ENCODE measurements around the gene SEC14L1. TPM values are rescaled to one million over a fixed set of nuclear protein-coding genes. Genes with fewer than 3 reads are reported as not detected.

The SEC14L1 gene
- total RNA-seq, 1 experiment from 2014 or later, result 78.6 TPM

DNA sequence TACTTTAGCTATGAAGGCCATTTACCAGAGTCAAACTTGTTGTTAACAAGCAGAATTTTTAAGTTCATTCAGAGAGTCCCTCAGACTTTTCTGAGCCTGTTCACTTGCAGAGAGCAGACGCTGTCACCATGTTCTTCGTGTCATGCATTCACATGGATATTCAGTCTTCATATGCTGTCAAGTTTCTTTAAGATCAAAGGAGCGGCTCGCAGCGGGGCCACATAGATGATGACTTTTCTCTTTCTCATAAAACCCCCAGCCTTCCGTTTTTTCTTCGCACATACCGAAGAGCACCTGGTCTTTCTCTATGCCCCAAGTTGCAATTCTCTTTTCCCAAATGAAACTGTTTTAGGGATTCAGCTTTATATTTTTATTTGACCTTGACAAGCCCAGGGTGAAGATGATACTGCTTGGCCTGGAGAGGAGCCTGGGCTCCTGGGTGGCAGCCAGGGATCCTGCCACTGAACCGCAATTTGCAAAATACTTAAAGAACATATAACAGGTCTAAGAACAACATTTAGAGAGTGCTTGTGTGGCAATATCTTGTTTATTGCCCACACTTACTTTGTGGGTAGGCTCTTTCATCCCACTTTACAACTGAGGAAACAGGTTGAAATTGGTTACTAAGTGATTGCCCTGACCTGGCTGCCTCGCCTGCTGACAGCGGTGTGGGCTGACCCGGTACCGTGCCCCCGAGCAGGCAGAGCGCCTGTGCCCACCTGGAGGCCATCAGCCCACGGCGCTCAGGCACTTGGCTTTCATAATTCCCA is 22.9 kb downstream of the SEC14L1 start:
- Histone ChIP-seq H3K4me1 (ENCODE audit: insufficient read depth, low read length, poor library complexity, severe bottlenecking) (peaks cover 25% of the 10 kb centered on the region), H3K4me3 (ENCODE audit: low read depth, low read length, poor library complexity, severe bottlenecking) (no peak overlapping the region), H3K27me3 (replicated peaks; ENCODE audit: insufficient read depth, low read depth, low read length, poor library complexity) (no peaks in the 10 kb centered on the region), H3K27ac (ENCODE audit: low read depth, low read length, poor library complexity, severe bottlenecking) (no peak overlapping the region), H3K36me3 (ENCODE audit: insufficient read depth, low read length, poor library complexity, severe bottlenecking) (no peaks in the 10 kb centered on the region), H3K9me3 (ENCODE audit: low read depth, low read length, poor library complexity, severe bottlenecking) (peaks cover 21% of the 10 kb centered on the region)
- ChIA-PET POLR2A (ENCODE audit: low non-redundant PET) (no interaction called here), CTCF (no interaction called here)
- no TSS peak for BruUV-seq (replicated peaks)
- DNase-seq (ENCODE audit: low spot score), result no peak
- TF ChIP-seq EZH2 (IDR thresholded peaks at IDR 0.05; ENCODE audit: borderline replicate concordance, low read depth, low read length, poor library complexity, severe bottlenecking), result no peak
- TF ChIP-seq, protein P1, sequence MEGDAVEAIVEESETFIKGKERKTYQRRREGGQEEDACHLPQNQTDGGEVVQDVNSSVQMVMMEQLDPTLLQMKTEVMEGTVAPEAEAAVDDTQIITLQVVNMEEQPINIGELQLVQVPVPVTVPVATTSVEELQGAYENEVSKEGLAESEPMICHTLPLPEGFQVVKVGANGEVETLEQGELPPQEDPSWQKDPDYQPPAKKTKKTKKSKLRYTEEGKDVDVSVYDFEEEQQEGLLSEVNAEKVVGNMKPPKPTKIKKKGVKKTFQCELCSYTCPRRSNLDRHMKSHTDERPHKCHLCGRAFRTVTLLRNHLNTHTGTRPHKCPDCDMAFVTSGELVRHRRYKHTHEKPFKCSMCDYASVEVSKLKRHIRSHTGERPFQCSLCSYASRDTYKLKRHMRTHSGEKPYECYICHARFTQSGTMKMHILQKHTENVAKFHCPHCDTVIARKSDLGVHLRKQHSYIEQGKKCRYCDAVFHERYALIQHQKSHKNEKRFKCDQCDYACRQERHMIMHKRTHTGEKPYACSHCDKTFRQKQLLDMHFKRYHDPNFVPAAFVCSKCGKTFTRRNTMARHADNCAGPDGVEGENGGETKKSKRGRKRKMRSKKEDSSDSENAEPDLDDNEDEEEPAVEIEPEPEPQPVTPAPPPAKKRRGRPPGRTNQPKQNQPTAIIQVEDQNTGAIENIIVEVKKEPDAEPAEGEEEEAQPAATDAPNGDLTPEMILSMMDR (conservative IDR thresholded peaks at IDR 0.05; ENCODE audit: low read depth, low read length), result no peak
- intact Hi-C loops (cut with micrococcal nuclease; ENCODE audit: unreplicated experiment), result no loop called here

DNA sequence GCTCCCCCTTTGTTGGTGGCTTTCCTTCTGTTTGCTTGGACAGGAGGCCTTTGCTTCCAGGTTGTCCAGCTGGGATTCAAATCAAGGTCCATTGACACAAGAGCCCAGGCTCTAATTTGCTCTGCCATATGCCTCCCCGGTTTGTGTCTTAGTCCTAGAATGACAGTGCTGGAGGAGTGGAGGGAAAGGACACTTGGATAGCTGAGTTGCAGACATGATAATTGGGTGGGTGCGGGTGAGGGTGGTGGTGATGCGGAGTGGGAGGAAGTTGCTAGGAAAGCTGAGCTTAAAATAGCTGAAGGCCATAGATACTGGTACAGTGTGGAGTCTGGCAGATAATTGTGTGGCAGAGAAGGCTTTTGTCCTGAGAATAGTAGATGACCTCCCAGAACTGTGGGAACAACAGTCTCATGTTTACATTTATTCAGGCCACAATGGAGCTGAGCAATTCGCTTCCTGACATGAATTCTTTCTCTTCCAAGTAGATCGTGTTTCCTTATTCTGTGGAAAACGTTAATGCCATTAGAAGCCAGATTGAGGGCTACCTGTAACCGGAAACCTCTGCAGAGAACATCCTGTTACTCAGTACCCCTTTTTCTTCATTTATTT is 23.8 kb downstream of the SEC14L1 start:
- POLR2A ChIA-PET (ENCODE audit: low non-redundant PET), result no interaction called here
- Histone ChIP-seq H3K27me3 (replicated peaks; ENCODE audit: insufficient read depth, low read depth, low read length, poor library complexity) (no peaks in the 10 kb centered on the region), H3K4me1 (ENCODE audit: insufficient read depth, low read length, poor library complexity, severe bottlenecking) (peaks cover 25% of the 10 kb centered on the region), H3K27ac (ENCODE audit: low read depth, low read length, poor library complexity, severe bottlenecking) (no peak overlapping the region), H3K9me3 (ENCODE audit: low read depth, low read length, poor library complexity, severe bottlenecking) (peaks cover 26% of the 10 kb centered on the region), H3K36me3 (ENCODE audit: insufficient read depth, low read length, poor library complexity, severe bottlenecking) (no peaks in the 10 kb centered on the region), H3K4me3 (ENCODE audit: low read depth, low read length, poor library complexity, severe bottlenecking) (no peak overlapping the region)
- DNase-seq (ENCODE audit: low spot score), result no peak
- TF ChIP-seq, protein P1 (conservative IDR thresholded peaks at IDR 0.05; ENCODE audit: low read depth, low read length), result no peak
- TF ChIP-seq EZH2 (IDR thresholded peaks at IDR 0.05; ENCODE audit: borderline replicate concordance, low read depth, low read length, poor library complexity, severe bottlenecking), result no peak
- CTCF ChIA-PET, result no interaction called here
- no TSS peak for BruUV-seq (replicated peaks)
- intact Hi-C loops (cut with micrococcal nuclease; ENCODE audit: unreplicated experiment), result no loop called here

DNA sequence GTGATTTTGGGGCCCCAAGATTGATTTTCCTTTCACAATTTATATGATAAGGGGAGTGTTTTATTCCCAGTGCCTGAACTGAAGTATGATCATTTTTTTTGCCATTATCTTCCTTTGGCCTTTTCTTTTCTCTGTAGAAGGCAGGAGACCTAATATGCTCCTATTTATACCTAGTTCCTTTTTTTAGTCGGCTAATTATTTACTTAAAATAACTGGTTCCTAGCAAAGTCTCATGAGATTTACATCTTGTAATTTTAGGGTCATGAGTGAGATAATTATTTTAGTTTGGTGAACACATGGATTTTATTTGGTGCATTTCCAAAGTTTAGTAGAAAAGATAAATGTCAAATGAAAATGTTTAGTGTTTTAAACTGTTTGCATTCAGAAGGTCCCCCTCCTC is 24.8 kb downstream of the SEC14L1 start:
- BruUV-seq (replicated peaks), result no TSS peak
- Histone ChIP-seq H3K4me1 (ENCODE audit: insufficient read depth, low read length, poor library complexity, severe bottlenecking) (peaks cover 16% of the 10 kb centered on the region), H3K4me3 (ENCODE audit: low read depth, low read length, poor library complexity, severe bottlenecking) (no peak overlapping the region), H3K9me3 (ENCODE audit: low read depth, low read length, poor library complexity, severe bottlenecking) (peaks cover 26% of the 10 kb centered on the region), H3K36me3 (ENCODE audit: insufficient read depth, low read length, poor library complexity, severe bottlenecking) (no peaks in the 10 kb centered on the region), H3K27ac (ENCODE audit: low read depth, low read length, poor library complexity, severe bottlenecking) (no peak overlapping the region), H3K27me3 (replicated peaks; ENCODE audit: insufficient read depth, low read depth, low read length, poor library complexity) (no peaks in the 10 kb centered on the region)
- DNase-seq (ENCODE audit: low spot score), result no peak
- intact Hi-C loops (cut with micrococcal nuclease; ENCODE audit: unreplicated experiment), result no loop called here
- CTCF ChIA-PET, result interaction anchor here (0.5 kb wide), 1 partner anchor 482 kb away, joined by 5 read pairs; no protein-coding TSS in a partner anchor
- POLR2A ChIA-PET (ENCODE audit: low non-redundant PET), result no interaction called here
- TF ChIP-seq EZH2 (IDR thresholded peaks at IDR 0.05; ENCODE audit: borderline replicate concordance, low read depth, low read length, poor library complexity, severe bottlenecking), result no peak
- TF ChIP-seq, protein P1 (conservative IDR thresholded peaks at IDR 0.05; ENCODE audit: low read depth, low read length), result no peak

All from A673 (cell line).